Measurements from ENCODE around the gene LPP.

DNA sequence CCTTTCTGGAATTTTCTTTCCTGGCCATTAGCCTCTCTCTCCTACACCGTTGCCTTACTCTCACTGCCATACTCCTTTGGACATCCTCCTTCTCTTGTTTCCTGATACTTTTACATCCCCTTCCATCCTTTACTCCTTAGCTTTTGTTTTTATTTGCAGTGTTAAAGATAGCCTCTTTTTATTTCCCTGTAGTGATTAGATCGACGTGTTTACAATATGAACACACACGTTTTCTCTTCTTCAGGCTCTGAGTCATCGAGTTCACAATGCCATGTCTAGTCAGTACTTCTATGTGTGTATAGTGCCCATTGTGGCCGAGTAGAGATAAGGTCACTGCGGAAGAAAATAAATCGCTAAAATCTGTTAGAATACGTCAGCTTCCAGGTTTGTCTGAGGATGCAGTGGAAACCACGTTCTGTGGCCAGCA lies 208.5 kb downstream of the LPP start:
- TF ChIP-seq, protein P1, sequence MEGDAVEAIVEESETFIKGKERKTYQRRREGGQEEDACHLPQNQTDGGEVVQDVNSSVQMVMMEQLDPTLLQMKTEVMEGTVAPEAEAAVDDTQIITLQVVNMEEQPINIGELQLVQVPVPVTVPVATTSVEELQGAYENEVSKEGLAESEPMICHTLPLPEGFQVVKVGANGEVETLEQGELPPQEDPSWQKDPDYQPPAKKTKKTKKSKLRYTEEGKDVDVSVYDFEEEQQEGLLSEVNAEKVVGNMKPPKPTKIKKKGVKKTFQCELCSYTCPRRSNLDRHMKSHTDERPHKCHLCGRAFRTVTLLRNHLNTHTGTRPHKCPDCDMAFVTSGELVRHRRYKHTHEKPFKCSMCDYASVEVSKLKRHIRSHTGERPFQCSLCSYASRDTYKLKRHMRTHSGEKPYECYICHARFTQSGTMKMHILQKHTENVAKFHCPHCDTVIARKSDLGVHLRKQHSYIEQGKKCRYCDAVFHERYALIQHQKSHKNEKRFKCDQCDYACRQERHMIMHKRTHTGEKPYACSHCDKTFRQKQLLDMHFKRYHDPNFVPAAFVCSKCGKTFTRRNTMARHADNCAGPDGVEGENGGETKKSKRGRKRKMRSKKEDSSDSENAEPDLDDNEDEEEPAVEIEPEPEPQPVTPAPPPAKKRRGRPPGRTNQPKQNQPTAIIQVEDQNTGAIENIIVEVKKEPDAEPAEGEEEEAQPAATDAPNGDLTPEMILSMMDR (optimal IDR thresholded peaks at IDR 0.05 in 1 of 3, IDR thresholded peaks at IDR 0.05 in 1 of 3, conservative IDR thresholded peaks at IDR 0.05 in 1 of 3; ENCODE audit: extremely low read depth in 1 of 3, insufficient read depth in 2 of 3, low read length in 3 of 3), result peak in 1 of 3 experiments; percentile 27
- TF ChIP-seq EZH2 (IDR thresholded peaks at IDR 0.05; ENCODE audit: low read length), result no peak

All from keratinocyte (primary cell).